H9 (cell line): Measurements from ENCODE around the gene AGAP3. TPM values are rescaled to one million over a fixed set of nuclear protein-coding genes. Genes with fewer than 3 reads are reported as not detected.

Experiments used
- DNase-seq: peaks from one replicate; pipeline ENCODE4 v3.0.0-alpha.2; 2017
- H2AFZ ChIP-seq: one replicate; pipeline ENCODE4 v1.6.1; 2013; ENCODE audit warnings: mild to moderate bottlenecking, low read length, control low read depth, moderate library complexity
- H2AK5ac ChIP-seq: 2 replicates; pipeline ENCODE4 v1.6.1; 2013; ENCODE audit warnings: low read length, control low read depth, mixed read lengths; ENCODE audit not compliant: insufficient read length
- H2BK120ac ChIP-seq: one replicate; pipeline ENCODE4 v1.6.1; 2013; ENCODE audit warnings: low read depth, mild to moderate bottlenecking, low read length, control low read depth, inconsistent platforms; ENCODE audit not compliant: poor library complexity, severe bottlenecking
- H2BK12ac ChIP-seq: 2 replicates; pipeline ENCODE4 v1.6.1; 2013; ENCODE audit warnings: low read length, control low read depth, mixed read lengths, low read depth; ENCODE audit not compliant: insufficient read length
- H2BK15ac ChIP-seq: 2 replicates; pipeline ENCODE4 v1.6.1; 2013; ENCODE audit warnings: low read depth, low read length, control low read depth
- H2BK20ac ChIP-seq: one replicate; pipeline ENCODE4 v1.6.1; 2013; ENCODE audit warnings: low read depth, mild to moderate bottlenecking, low read length, control low read depth, inconsistent platforms; ENCODE audit not compliant: poor library complexity, severe bottlenecking
- H2BK5ac ChIP-seq: 2 replicates; pipeline ENCODE4 v1.6.1; 2013; ENCODE audit warnings: low read length, control low read depth, mixed read lengths; ENCODE audit not compliant: insufficient read length
- H3K14ac ChIP-seq: 2 replicates; pipeline ENCODE4 v1.6.1; 2013; ENCODE audit warnings: low read length, control low read depth; ENCODE audit not compliant: insufficient read depth
- H3K18ac ChIP-seq: 2 replicates; pipeline ENCODE4 v1.6.1; 2013; ENCODE audit warnings: low read depth, mild to moderate bottlenecking, mixed read lengths, low read length, control low read depth; ENCODE audit not compliant: insufficient read length
- H3K23ac ChIP-seq: 2 replicates; pipeline ENCODE4 v1.6.1; 2013; ENCODE audit warnings: low read length, control low read depth, mixed read lengths, low read depth; ENCODE audit not compliant: insufficient read length
- H3K23me2 ChIP-seq: 2 replicates; pipeline ENCODE4 v1.6.1; 2013; ENCODE audit warnings: low read depth, mild to moderate bottlenecking, mixed read lengths, low read length, control low read depth; ENCODE audit not compliant: insufficient read length, poor library complexity, severe bottlenecking
- H3K27ac ChIP-seq: 2 replicates; pipeline ENCODE4 v1.5.1; 2013; ENCODE audit warnings: low read length, control low read depth, mixed read lengths, low read depth; ENCODE audit not compliant: insufficient read length
- H3K27me3 ChIP-seq: 2 replicates; pipeline ENCODE4 v1.6.1; 2013; ENCODE audit warnings: low read length, control low read depth, inconsistent platforms; ENCODE audit not compliant: insufficient read depth
- H3K4ac ChIP-seq: 2 replicates; pipeline ENCODE4 v1.6.1; 2013; ENCODE audit warnings: low read depth, mild to moderate bottlenecking, control low read depth, inconsistent platforms, low read length, moderate library complexity
- H3K4me1 ChIP-seq: 2 replicates; pipeline ENCODE4 v1.6.1; 2013; ENCODE audit warnings: low read length, control low read depth, inconsistent platforms; ENCODE audit not compliant: insufficient read depth
- H3K4me2 ChIP-seq: 2 replicates; pipeline ENCODE4 v1.6.1; 2013; ENCODE audit warnings: low read length, control low read depth, mixed read lengths; ENCODE audit not compliant: insufficient read length, insufficient read depth
- H3K56ac ChIP-seq: 2 replicates; pipeline ENCODE4 v1.6.1; 2013; ENCODE audit warnings: low read depth, mild to moderate bottlenecking, mixed read lengths, low read length, control low read depth; ENCODE audit not compliant: insufficient read length
- H3K79me1 ChIP-seq: 2 replicates; pipeline ENCODE4 v1.6.1; 2013; ENCODE audit warnings: low read depth, mild to moderate bottlenecking, moderate library complexity, low read length, control low read depth, inconsistent platforms; ENCODE audit not compliant: insufficient read depth, poor library complexity, severe bottlenecking
- H3K79me2 ChIP-seq: 2 replicates; pipeline ENCODE4 v1.6.1; 2013; ENCODE audit warnings: low read length, control low read depth, inconsistent platforms; ENCODE audit not compliant: insufficient read depth
- H3K9ac ChIP-seq: 2 replicates; pipeline ENCODE4 v1.6.1; 2013; ENCODE audit warnings: low read length, control low read depth, mixed read lengths; ENCODE audit not compliant: insufficient read length; ENCODE audit errors: extremely low read depth
- H3K9me3 ChIP-seq: one replicate; pipeline ENCODE4 v1.6.1; 2013; ENCODE audit warnings: low read depth, low read length, inconsistent platforms; ENCODE audit not compliant: control insufficient read depth
- H3T11ph ChIP-seq: one replicate; pipeline ENCODE4 v1.6.1; 2013; ENCODE audit warnings: mild to moderate bottlenecking, low read length, control low read depth, inconsistent platforms
- H4K20me1 ChIP-seq: one replicate; pipeline ENCODE4 v1.6.1; 2013; ENCODE audit not compliant: control insufficient read depth, insufficient read length, insufficient read depth
- H4K5ac ChIP-seq: 2 replicates; pipeline ENCODE4 v1.6.1; 2013; ENCODE audit warnings: low read depth, mild to moderate bottlenecking, mixed read lengths, low read length, control low read depth; ENCODE audit not compliant: insufficient read length
- H4K8ac ChIP-seq: replicated peaks from 2 replicates; pipeline ENCODE4 v1.6.1; 2013; ENCODE audit warnings: low read length, control low read depth, mixed read lengths, low read depth; ENCODE audit not compliant: insufficient read length
- H4K91ac ChIP-seq: 2 replicates; pipeline ENCODE4 v1.6.1; 2013; ENCODE audit warnings: low read depth, mild to moderate bottlenecking, moderate library complexity, mixed read lengths, low read length, control low read depth; ENCODE audit not compliant: insufficient read length
- H3K27ac Mint-ChIP-seq, 3 experiments: 2 replicates in 2 of 3; 3 replicates in 1 of 3; pipeline ENCODE4 v1.8.0; 2020 to 2021; ENCODE audit warnings: mixed read lengths in 3 of 3, mild to moderate bottlenecking in 1 of 3, moderate library complexity in 1 of 3
- H3K27me3 Mint-ChIP-seq: 2 replicates; pipeline ENCODE4 v1.8.0; 2021; ENCODE audit warnings: low read depth, mild to moderate bottlenecking, moderate library complexity, mixed read lengths
- H3K36me3 Mint-ChIP-seq, 3 experiments: 2 replicates in 2 of 3; 3 replicates in 1 of 3; pipeline ENCODE4 v1.8.0; 2020 to 2021; ENCODE audit warnings: low read depth in 3 of 3, mixed read lengths in 3 of 3; ENCODE audit not compliant: insufficient read depth in 1 of 3
- H3K4me1 Mint-ChIP-seq, 2 experiments: 2 replicates each; pipeline ENCODE4 v1.8.0; 2020; ENCODE audit warnings: mixed read lengths in 2 of 2
- H3K4me3 Mint-ChIP-seq, 2 experiments: 2 replicates in 1 of 2; 3 replicates in 1 of 2; pipeline ENCODE4 v1.8.0; 2020 to 2021; ENCODE audit warnings: mild to moderate bottlenecking in 2 of 2, mixed read lengths in 2 of 2, moderate library complexity in 1 of 2
- H3K9me3 Mint-ChIP-seq, 2 experiments: 2 replicates in 1 of 2; 3 replicates in 1 of 2; pipeline ENCODE4 v1.8.0; 2020; ENCODE audit warnings: mild to moderate bottlenecking in 2 of 2, mixed read lengths in 2 of 2, moderate library complexity in 1 of 2
- WGBS: extraction: QIAGEN DNeasy Blood & Tissue Kit; methylation state at CpG from one replicate; pipeline ENCODE4 v1.1.7; 2013; ENCODE audit warnings: missing lambda C conversion rate, low lambda C conversion rate, mixed read lengths; ENCODE audit not compliant: insufficient read length; ENCODE audit errors: extremely low coverage; 5-methylcytosine and 5-hydroxymethylcytosine counted together
- total RNA-seq: library from RNA; stranded (reverse); gene quantifications from 2 replicates; pipeline ENCODE4 v1.2.1, GENCODE V29; 2021
- TF ChIP-seq, protein P1 (sequence below): fragments of 200-600 bp; sonication (generic); conservative IDR thresholded peaks from 3 replicates; pipeline ENCODE4 v1.8.0; 2021; ENCODE audit warnings: antibody characterized with exemption, mild to moderate bottlenecking

The AGAP3 gene
- total RNA-seq, 1 experiment from 2014 or later, result 97.7 TPM

- H2BK15ac ChIP-seq, result no peak overlapping the region
- TF ChIP-seq, protein P1, sequence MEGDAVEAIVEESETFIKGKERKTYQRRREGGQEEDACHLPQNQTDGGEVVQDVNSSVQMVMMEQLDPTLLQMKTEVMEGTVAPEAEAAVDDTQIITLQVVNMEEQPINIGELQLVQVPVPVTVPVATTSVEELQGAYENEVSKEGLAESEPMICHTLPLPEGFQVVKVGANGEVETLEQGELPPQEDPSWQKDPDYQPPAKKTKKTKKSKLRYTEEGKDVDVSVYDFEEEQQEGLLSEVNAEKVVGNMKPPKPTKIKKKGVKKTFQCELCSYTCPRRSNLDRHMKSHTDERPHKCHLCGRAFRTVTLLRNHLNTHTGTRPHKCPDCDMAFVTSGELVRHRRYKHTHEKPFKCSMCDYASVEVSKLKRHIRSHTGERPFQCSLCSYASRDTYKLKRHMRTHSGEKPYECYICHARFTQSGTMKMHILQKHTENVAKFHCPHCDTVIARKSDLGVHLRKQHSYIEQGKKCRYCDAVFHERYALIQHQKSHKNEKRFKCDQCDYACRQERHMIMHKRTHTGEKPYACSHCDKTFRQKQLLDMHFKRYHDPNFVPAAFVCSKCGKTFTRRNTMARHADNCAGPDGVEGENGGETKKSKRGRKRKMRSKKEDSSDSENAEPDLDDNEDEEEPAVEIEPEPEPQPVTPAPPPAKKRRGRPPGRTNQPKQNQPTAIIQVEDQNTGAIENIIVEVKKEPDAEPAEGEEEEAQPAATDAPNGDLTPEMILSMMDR, result no peak
- DNase-seq, result no peak
- no peak overlapping the region for H2BK5ac ChIP-seq
- H3K36me3 Mint-ChIP-seq, result no peaks in the 10 kb centered on the region
- no peak overlapping the region for H2BK20ac ChIP-seq
- H3K14ac ChIP-seq, result no peak overlapping the region
- no peaks in the 10 kb centered on the region for H4K20me1 ChIP-seq
- H3K18ac ChIP-seq, result no peak overlapping the region
- no peak overlapping the region for H3T11ph ChIP-seq
- no peaks in the 10 kb centered on the region for H3K79me1 ChIP-seq
- H3K56ac ChIP-seq, result no peak overlapping the region
- peaks cover 35% of the 10 kb centered on the region for H3K27me3 Mint-ChIP-seq
- H3K23me2 ChIP-seq, result no peaks in the 10 kb centered on the region
- no CpG with 5 or more reads among the region's 3 CpGs for WGBS
- H3K9ac ChIP-seq, result no peak overlapping the region
- no peaks in the 10 kb centered on the region for H3K9me3 ChIP-seq
- H3K27ac Mint-ChIP-seq, result no peak overlapping the region; a peak in 1 of 7 replicates
- H2AK5ac ChIP-seq, result no peak overlapping the region
- no peaks in the 10 kb centered on the region; the same call in 1 of the 2 replicates for H3K27me3 ChIP-seq
- no peak overlapping the region for H3K4me3 Mint-ChIP-seq
- no peak overlapping the region for H2AFZ ChIP-seq
- no peak overlapping the region for H3K23ac ChIP-seq
- H3K27ac ChIP-seq, result no peak overlapping the region
- no peaks in the 10 kb centered on the region for H3K79me2 ChIP-seq
- H2BK12ac ChIP-seq, result no peak overlapping the region
- no peak overlapping the region for H3K4ac ChIP-seq
- H4K5ac ChIP-seq, result no peak overlapping the region
- no peak overlapping the region for H3K4me2 ChIP-seq
- H4K8ac ChIP-seq, result no peak overlapping the region
- H3K4me1 Mint-ChIP-seq, result peaks cover 12 to 18% of the 10 kb centered on the region in 2 experiments
- no peaks in the 10 kb centered on the region for H3K4me1 ChIP-seq
- no peaks in the 10 kb centered on the region for H3K9me3 Mint-ChIP-seq
- H4K91ac ChIP-seq, result no peak overlapping the region
- H2BK120ac ChIP-seq, result no peak overlapping the region
Measured at GRCh38 chr7:151150388-151150787, 64.1 kb downstream of the AGAP3 start.
